Measurements from ENCODE around the gene HOXB5.

The HOXB5 gene

DNA sequence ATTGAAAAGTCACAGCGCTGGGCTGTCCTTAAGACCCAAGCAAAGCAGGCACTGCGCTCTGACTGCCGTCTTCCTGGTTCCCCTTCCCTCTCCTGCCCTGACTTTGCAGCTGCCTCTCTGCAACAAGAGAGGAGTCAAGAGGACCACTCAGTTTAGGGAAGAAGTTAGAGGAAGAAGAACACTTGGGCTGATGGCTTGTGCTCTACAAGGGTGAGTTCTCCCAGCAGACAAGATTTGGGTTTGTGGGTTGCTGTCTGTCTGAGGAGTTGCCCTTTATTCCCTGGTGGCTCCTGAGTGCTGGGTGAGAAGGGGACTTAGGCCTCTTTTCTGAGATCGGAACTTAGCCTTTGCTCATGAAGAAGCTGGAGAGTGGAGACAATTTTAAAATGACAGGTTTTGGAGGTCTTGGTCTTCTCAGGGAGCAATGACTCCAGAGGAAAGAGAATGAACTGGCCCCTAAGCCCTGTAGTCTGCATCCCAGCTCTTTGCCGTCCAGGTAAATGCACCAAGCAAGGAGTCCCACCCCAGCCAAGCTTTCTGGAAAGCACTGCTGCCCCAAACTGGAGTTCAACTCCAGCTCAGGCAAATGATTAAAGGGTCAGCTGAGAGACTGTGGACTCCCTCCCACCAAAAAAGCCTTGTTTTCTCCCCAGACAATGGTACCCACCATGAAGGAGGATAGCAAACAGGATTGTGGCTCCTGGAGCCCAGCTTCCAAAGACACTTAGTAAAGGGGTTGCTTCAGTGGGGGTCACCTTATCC is 35.3 kb upstream of the HOXB5 start:
- no peak for DNase-seq

DNA sequence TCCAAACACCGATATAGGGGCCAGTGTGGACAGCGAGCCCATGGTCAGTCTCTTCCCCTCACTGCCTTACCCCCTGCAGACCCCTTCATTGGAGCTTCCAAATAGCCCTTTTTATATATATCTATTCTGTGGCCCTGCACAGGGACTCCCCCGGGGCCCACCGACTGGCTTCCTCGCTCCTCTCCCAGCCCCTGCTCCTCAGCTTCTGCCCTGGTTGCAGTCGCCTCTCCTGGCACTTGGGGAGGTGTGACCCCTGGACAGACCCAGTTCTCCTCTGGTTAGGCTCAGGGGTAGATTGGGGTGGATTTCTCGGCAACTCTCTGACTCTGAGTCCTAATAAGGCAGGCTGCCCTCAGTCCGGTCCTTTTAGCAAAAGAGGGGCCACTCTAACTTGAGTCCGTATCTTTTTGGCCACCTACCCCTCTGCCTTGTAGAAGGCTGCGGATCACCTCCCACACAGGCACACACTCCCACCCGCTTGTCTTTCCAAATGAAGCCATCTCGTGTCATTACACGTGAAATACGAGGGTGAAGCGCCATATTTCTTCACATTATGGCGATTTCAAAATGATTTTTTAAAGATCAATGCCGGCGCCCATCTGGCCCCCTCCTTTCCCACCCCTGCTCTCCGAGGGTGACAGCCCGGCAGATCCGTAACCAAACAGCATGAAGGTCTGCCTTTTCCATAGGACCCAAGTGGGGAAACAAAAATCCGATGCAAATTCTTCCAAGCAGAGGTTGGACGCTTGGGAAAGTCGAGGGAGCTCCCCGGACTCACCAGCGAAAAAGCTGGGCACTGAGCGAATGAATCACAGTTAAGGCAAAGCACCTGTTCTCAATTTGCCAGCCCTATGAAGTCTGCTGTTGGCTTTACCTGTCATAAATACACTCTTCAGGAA is 34.3 kb upstream of the HOXB5 start:
- no peak for DNase-seq

DNA sequence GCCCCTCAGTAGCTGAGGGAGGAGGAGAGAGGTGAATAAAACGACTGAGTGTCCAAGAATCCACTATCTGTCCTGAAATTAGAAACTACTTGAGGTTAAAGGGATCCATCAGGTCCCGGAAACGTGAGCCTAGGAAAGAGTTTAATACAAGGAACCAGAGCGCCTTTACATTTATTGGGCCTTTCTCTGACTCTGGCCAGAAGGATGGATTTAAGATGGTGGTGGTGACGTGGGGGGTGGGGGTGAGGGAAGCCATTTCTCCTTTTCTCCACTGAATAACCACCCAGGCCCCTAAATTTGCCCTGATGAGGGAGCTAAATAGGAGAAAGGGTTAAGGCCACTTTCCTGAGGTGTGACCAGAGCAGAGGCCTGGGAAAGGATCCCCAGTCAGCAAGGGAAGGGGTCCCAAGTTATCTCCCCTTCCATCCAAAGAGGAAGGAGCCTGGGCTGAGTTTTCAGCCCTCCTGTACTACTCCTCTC is 33.6 kb upstream of the HOXB5 start:
- no peak for DNase-seq

DNA sequence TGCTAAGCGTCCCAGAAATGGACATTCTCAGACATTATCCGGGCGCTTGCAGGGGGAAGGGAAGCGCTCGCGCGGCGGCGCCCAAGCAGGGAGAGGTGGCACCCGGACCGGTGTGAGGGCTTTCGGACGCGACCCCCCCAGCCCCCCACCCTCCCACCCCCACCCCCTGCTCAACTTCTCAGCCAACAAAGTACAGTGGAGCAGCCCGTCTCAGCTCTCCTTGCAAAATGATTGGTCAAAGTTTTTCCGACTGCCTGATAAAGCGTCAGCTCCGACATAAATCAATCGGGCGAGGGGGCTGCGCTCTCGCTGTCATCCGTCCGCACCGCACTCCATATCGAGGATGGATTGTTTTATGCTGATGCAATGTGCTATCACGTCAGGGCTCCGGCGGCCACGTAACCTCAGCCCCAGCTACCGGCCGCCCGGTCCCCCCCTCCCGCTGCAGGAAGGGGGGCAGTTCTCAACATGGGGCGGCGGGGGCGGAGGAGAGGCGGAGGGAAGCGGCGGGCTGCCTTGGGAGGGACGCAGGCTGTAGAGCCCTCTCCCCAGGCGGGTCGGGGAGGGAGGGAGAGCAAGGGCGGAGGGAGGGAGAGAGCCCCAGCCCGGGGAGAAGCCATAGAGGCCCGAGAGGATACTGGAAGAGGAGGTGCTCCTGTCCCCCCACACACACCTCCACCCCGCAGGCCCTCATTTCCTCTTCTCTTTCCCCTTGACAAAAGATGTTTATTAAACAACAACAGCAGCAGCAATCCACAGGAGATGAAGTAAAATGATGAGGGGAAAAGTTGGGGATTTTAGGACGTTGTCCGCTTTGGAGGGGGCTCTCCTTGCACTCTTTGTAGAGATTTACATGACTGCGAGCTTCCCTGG is 32.9 kb upstream of the HOXB5 start, which contains the start of gene HOXB9:
TSS of gene HOXB9 (minus strand) at position 114 of the 873 bp plus-strand sequence. CDS start at position 25, 89 bp downstream.
- DNase-seq = peak in 1 of 4 experiments; percentile 19

DNA sequence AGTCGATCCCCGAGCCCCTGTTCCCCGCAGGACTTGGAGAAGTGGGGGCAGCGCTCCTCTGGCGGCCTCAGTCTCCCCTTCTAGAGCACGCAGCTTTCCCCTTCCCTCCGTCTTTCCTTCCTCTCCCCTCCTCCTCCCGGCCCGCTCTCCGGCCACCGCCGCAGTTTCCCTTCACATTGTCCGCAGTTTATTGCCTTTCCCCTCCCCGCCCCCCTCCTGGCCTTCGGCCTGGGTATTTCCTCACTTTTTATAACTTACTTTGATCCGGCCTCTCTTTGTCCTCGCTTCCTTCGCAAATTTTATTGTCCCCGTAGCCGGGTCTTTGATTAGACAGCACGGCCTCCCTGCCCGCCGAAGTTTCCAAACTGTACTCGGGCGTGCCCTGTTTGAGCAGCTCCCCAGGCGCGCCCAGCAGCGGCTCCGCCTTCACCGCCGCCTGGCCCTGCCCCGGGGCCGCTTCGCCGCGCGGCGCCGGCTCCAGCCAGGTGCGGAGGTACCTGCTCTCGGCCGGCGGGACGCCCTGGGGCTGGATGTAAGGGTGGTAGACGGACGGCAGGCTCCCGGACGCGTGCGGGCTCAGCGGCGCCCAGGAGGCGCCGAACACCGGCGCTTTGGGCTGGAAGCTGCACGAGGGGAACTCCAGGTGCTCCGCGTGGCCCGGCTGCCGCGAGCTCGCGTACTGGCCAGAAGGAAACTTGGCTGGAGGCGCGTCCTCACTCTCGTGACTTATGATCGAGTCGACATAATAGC is 32.1 kb upstream of the HOXB5 start:
- no peak for DNase-seq

DNA sequence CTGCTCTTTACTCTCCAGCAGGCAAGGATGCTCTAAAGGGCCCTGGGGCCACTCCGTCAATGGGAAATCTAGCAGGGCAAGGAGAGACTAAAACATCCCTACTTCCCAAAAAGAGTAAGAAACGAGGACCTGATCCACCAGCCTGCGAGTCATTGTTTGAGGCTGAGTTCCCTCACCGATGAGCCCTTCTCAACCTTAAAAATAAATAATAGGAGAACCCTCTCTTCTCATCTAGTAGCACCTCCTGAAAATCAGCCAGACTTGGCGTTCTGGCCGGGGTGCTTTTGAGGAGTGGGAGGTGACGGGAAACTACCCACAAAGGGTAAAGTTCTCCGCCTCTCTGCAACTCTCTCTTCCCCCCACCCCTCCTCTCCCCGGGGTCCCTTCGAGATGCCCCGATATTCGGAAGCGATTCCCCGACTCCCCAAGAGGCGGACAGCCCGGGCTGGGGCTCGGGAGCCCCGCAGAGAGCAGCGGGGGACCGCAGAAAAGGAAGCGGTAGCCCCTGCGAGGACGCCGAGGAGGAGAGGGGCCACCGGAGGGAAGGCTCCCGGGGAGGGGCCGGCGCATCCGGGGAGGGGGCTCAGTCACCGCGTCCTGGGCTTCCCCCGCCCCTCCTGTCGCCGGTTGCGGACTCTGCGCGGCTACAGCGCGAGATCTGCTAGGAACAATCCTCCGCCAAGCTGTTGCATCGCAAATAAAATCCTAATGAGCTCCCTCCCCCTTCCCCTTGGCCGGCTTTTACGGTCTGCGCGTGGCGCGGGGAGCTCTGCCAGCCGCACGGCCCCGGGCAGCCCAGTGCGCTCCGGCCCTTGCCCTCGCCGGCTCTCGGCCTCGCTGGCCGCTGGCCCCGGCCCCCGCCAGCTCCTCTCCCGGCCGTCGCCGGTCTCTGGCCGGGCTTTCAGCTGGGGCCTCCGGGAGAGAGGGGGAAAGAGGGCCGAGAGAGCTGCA is 31.2 kb upstream of the HOXB5 start:
- no peak for DNase-seq

DNA sequence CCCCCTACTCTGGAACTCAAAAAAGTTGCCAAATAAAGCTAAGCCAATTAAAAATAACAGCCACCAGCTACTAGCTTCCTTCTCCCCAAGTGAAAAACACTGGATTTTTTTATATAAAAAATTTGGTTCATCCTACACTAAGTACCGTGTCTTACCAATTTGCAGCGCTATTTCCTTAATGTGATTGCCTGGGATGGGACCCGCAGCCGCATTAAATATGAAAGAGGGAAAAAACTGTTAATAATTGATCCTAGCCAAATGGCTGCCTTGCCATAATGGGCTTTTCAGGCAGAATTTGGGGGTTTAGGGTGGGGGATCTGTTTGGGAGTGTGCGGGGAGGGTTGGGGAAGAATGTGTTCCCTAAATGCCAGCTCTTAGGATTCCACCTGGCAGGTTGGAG is 30.5 kb upstream of the HOXB5 start:
- DNase-seq = no peak

DNA sequence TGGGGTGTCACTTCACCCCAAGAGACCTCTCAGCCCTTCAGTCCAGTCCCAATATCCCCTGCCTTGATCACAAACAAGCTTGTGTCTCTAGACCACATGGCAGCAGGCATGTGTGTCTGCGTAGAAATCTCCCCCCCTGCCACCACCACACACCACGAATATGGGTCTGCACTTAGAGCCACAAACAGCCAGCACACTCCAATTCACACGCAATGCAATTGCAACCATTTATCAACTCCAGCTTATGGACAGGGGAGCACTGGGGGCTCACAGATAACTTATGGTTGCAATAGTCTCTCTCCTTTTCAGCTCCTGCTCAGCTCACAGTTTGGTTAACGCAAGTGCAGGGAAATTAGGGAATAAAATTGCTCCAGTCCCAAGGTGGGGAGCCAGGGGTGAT is 30.0 kb upstream of the HOXB5 start:
- no peak for DNase-seq

DNA sequence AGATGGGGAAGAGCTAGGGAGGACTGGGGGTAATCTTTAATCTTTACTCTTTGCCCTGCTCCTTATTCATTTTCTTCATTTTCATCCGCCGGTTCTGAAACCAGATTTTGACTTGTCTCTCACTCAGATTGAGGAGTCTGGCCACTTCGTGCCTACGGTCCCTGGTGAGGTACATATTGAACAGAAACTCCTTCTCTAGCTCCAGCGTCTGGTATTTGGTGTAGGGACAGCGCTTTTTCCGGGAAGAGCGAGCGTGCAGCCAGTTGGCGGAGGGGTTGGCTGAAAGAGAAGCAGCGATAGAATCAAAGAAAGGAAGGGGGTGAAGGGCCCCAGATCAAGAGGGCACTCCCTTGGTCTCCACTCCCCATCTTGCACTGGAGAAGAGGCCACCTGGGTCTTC is 29.3 kb upstream of the HOXB5 start:
- DNase-seq = no peak

DNA sequence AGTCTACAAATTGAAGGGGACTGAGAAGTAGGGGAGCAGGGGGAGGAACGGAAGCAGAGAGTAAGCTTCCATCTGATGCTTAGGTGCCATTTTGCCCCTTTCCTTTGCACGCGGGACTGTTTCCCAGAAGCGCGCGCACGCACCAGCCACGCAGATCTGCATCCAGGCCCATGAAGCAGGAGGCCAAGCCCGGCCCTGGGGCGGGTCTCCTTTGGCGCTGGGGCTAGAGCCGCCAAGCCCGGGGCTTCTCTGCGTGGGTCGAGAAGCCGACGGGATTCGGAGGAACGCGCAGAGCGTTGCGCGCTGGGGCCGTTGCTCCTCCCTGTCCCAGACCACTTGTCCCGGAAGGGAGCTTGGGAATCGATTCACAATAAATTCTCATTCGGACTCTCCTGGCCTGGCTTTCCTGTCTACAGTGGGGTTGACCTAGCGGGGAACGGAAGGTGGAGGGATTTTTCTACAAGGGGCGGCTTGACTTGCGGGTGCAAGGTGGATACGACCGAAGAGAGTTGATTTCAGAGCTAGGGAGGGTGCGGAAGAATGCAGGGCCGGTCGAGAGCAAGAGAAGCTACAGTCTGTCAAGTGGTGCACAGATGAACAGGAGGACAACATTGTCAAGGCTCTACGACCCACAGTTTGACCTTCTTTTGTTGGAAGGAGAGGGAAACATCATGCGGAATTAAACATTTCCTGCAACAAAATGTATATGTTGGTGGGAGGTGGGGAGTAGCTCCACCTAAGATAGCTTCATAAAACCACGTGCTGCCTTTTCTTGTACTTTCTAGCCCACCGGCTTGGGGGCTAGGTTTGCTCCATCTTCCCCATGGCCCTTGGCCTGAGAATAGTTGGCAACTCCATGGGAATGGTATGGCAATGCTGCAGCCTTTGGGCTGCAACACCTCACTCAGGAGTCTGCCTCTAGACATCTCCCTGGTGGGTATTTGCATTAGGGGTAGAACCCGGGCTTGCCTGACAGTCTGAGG is 28.1 kb upstream of the HOXB5 start:
- no peak for DNase-seq

DNA sequence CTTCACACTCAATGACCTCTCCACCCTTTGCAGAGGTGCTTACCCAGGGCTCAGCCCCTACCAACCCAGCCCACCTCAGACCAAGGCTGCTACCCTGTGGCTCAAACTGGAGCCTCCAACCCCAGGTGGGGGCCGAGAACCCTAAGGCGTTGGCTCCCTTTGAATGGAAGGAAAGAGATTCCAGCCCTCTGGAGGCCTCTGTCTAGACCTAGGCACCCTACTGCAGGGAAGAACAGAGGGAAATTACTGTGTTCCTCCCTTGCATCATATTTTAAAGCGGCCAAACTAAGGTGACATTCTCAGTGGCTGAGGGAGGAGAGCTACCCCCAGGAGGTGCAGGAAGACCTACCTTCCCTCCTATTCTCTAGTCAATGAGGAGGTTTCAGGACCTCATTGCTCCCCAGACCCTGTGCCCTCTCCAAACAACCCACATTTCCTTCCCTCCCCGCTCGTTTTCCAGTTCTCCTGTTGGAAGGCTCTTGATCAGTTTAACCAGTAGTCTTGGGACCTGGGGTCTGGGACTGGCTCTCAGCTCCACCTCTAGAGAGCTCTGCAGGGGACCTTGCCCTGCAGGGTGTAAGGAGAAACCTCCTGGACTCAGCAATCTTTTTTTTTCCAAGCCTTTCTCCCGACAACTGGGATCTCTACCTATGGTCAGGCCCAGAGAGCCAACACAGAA is 27.0 kb upstream of the HOXB5 start:
- no peak for DNase-seq

DNA sequence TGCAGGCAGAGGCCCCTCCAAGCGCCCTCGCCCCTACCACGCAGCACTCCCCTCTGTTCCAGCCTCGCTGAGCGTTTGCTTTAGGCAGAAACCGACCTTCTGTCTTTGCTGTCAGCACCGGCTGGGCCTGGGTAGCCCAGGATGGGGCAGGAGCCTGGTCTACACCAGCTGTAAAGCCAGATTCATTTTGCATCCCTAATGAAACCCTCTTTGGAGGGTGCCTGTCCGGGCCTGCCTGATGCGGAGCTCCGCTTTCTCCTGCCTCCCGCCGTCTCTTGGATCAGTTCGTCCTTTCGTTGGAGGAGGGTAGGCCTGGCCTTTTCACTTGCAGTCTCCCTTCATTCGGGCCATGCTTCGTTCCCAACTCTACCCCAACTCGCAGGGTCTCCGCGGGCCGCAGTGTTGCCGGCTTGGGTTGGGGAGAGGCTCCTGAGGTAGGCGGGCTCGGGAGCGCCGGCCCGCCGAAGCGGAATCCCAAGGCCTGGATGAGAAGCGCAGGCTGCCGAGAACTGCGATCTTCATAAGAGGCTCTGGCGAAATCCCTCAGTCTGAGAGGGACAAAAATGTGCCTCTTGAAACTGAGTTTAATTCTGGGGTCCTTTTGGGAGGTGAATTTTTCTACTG is 26.4 kb upstream of the HOXB5 start:
- no peak for DNase-seq

DNA sequence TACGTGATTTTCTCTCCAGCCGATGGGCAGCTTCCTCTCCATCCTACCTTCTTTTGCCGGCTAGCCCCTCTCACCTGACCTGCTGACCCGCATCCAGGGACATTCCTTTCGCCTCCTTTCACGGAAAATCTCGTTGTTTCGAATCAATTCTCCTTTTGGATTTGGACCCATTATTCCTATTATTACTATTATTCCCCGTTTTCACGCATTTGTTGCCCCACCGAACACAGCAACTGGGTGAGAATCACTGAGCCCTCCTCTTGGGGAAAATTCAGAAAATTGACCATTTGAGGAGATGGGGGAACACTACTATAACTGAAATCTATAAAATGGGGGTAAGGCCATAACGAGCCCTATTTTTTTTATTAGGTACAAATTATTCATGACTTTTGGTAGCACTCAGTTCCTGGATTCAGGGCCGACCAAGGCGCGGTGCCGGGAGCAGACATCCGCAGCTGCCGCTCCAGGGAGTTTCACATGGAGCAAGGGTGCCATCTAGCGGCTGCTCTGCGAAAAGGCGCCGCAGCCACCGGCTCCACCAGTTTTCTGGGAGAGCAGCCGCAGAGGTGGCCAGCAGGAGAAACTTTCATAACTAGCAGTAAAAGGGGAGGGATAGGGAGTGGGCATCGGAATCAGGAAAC is 24.8 kb upstream of the HOXB5 start:
- peak; percentile 57 to 82 (median 62) for DNase-seq

DNA sequence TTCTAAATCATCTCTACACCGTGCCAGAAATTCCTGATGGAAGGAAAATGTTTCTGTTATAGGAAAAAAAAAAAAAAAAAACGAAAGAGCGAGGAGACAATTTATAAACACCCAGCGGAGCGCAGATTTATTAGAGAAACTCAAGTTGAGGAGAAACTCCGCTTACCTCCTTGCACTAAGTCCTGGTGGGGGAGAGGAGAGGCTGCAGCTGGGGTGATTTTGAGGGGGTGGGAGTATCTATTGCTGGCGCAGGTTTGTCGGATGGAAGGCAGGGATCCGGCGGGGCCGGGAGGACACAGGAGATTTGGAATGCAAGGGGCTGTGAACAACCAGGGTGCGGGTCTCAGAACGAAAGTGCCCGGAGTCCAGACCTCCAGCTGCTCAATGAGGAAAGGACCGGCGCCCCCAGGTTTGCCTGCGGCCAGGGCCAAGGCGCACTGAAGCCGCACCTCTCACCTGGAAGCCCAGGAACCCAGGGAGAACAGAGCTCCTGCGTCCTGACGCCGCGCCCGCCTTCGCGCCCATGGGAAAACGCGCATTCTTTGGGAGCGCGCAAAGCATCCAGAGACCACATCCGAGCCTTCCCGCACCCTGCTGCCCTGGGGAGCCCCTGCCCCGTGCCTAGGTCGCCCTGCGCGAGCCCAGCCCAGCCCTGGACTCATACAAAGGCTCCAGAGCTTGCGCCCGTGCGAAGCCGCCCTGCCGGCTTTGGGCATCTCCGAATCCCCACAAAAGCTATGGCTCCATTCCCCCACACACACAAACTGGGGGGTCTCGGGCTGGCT is 24.1 kb upstream of the HOXB5 start:
- DNase-seq = no peak

DNA sequence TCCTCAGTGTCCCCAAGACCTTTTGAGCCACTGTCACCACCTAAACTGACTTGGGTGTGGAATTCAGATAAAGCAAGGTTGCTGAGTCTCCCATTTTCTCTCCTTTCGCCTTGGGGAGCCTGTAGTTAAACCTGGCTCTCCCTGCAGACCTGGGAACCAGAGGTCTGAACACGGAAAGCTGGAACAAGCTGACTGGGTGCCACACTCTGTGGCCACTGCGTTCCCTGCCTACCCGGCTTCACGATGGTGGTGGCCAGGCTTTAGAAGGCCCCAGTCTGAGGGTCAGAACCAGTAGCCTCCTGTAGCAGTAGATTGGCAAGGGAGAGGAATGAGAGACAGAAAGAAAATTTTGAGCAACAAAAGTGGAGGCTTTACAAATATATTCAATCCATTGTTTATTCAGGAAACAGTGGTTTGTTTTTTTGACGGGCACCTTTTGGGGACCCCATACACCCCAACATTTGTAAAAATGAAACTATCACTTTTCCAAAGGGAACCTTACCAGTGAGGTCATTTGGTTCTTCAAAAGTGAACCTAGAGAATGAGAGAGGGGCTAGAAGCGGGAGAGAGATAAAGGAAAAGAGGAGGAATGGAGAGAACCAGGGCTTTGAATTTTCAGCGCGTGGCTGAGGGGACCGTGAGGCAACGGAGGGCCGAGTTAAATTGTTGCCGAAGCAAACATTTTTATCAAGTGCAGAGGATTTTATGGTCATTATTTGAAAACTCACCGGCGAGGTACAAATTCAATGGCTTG is 23.3 kb upstream of the HOXB5 start:
- no peak for DNase-seq

DNA sequence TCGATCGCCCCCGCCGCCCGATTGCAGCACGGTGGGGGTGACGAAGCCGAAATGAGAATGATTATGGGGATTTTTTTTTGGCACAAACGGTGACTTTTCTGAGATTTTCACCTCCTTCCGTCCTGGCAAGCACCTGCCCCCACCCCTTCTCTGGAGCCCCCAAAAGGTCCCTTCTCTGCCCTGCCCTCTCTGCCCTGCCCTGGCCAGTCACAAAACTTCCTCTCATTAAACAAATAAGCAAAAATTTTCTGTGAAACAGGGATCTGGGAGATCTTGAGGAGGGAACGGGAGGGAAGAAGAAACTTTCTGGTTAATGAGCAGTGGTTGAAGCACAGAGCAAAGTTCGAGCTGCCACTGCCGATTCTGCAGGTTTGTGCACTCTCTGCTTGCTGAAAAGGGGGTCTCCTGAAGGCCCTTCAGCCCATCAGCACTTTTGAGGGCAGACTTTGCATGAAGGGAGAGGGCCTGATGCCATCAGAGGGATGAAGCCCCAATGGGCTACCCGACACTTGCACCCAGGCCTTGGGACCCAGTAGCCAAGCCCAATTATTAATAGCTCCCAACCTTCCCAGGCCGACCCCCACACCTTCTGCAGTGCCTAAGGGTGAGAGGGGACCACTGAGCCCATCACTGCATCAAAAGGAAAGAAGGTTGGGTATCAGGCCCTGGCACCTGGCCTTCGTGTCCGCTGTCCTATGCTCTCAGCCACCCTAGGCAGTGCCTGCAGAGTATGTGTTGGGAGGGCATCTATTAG is 22.6 kb upstream of the HOXB5 start:
- no peak for DNase-seq
